T-helper 2 cell treated with Interferon-gamma antibody and Interleukin-4, amounts not matched to agents 5 μg/mL and 100 μg/mL, for 36 hours (primary cell): ENCODE measurements around the gene GNB1L.

Experiments used
- DNase-seq: peaks from one replicate; pipeline ENCODE4 v3.0.0; 2021; ENCODE audit warnings: low spot score
- H3K27ac Mint-ChIP-seq: one replicate; pipeline ENCODE4 v1.8.0; 2021; ENCODE audit warnings: mild to moderate bottlenecking, mixed read lengths
- H3K27me3 Mint-ChIP-seq: one replicate; pipeline ENCODE4 v1.8.0; 2021; ENCODE audit warnings: low read depth, mixed read lengths
- H3K36me3 Mint-ChIP-seq: one replicate; pipeline ENCODE4 v1.8.0; 2021; ENCODE audit warnings: low read depth, mixed read lengths
- H3K4me1 Mint-ChIP-seq: one replicate; pipeline ENCODE4 v1.8.0; 2021; ENCODE audit warnings: low read depth, mixed read lengths
- H3K4me3 Mint-ChIP-seq: one replicate; pipeline ENCODE4 v1.8.0; 2022; ENCODE audit warnings: mild to moderate bottlenecking, moderate library complexity, mixed read lengths
- H3K9me3 Mint-ChIP-seq: one replicate; pipeline ENCODE4 v1.8.0; 2021; ENCODE audit warnings: mixed read lengths

Gene GNB1L

GRCh38 chr22:19875531-19876313, 21.0 kb upstream of the GNB1L start:
- DNase-seq = no peak
- H3K36me3 Mint-ChIP-seq = no peaks in the 10 kb centered on the region
- H3K9me3 Mint-ChIP-seq = no peaks in the 10 kb centered on the region
- H3K27me3 Mint-ChIP-seq = no peaks in the 10 kb centered on the region
- H3K4me1 Mint-ChIP-seq = peaks cover 3% of the 10 kb centered on the region
- no peak overlapping the region for H3K4me3 Mint-ChIP-seq
- no peak overlapping the region for H3K27ac Mint-ChIP-seq

GRCh38 chr22:19875061-19875530, 20.4 kb upstream of the GNB1L start:
- H3K27ac Mint-ChIP-seq = no peak overlapping the region
- H3K4me3 Mint-ChIP-seq = no peak overlapping the region
- H3K9me3 Mint-ChIP-seq = no peaks in the 10 kb centered on the region
- H3K36me3 Mint-ChIP-seq = no peaks in the 10 kb centered on the region
- H3K27me3 Mint-ChIP-seq = no peaks in the 10 kb centered on the region
- peaks cover 3% of the 10 kb centered on the region for H3K4me1 Mint-ChIP-seq
- no peak for DNase-seq

- no peak overlapping the region for H3K27ac Mint-ChIP-seq
- no peak for DNase-seq
- H3K4me1 Mint-ChIP-seq = peaks cover 3% of the 10 kb centered on the region
- no peaks in the 10 kb centered on the region for H3K9me3 Mint-ChIP-seq
- H3K36me3 Mint-ChIP-seq = no peaks in the 10 kb centered on the region
- H3K4me3 Mint-ChIP-seq = no peak overlapping the region
- H3K27me3 Mint-ChIP-seq = no peaks in the 10 kb centered on the region
Observed at GRCh38 chr22:19874307-19875060, 19.8 kb upstream of the GNB1L start.

- no peaks in the 10 kb centered on the region for H3K27me3 Mint-ChIP-seq
- no peak for DNase-seq
- H3K9me3 Mint-ChIP-seq = no peaks in the 10 kb centered on the region
- no peaks in the 10 kb centered on the region for H3K36me3 Mint-ChIP-seq
- no peak overlapping the region for H3K27ac Mint-ChIP-seq
- no peak overlapping the region for H3K4me3 Mint-ChIP-seq
- H3K4me1 Mint-ChIP-seq = peaks cover 3% of the 10 kb centered on the region
Observed at GRCh38 chr22:19873960-19874306, 19.3 kb upstream of the GNB1L start.

GRCh38 chr22:19873138-19873959, 18.7 kb upstream of the GNB1L start:
- DNase-seq = no peak
- peaks cover 3% of the 10 kb centered on the region for H3K4me1 Mint-ChIP-seq
- H3K27me3 Mint-ChIP-seq = no peaks in the 10 kb centered on the region
- H3K36me3 Mint-ChIP-seq = no peaks in the 10 kb centered on the region
- H3K9me3 Mint-ChIP-seq = no peaks in the 10 kb centered on the region
- no peak overlapping the region for H3K4me3 Mint-ChIP-seq
- no peak overlapping the region for H3K27ac Mint-ChIP-seq

- Mint-ChIP-seq H3K27me3 (no peaks in the 10 kb centered on the region), H3K4me1 (peaks cover 3% of the 10 kb centered on the region), H3K36me3 (no peaks in the 10 kb centered on the region), H3K27ac (no peak overlapping the region), H3K9me3 (no peaks in the 10 kb centered on the region), H3K4me3 (no peak overlapping the region)
- no peak for DNase-seq
Observed at GRCh38 chr22:19872779-19873137, 18.1 kb upstream of the GNB1L start.

- no peaks in the 10 kb centered on the region for H3K36me3 Mint-ChIP-seq
- no peak overlapping the region for H3K4me3 Mint-ChIP-seq
- no peaks in the 10 kb centered on the region for H3K9me3 Mint-ChIP-seq
- H3K4me1 Mint-ChIP-seq = peaks cover 3% of the 10 kb centered on the region
- H3K27ac Mint-ChIP-seq = no peak overlapping the region
- no peaks in the 10 kb centered on the region for H3K27me3 Mint-ChIP-seq
- no peak for DNase-seq
Observed at GRCh38 chr22:19871845-19872778, 17.4 kb upstream of the GNB1L start.

- Mint-ChIP-seq H3K4me3 (no peak overlapping the region), H3K27me3 (no peaks in the 10 kb centered on the region), H3K36me3 (no peaks in the 10 kb centered on the region), H3K4me1 (peaks cover 3% of the 10 kb centered on the region), H3K9me3 (no peaks in the 10 kb centered on the region), H3K27ac (no peak overlapping the region)
- no peak for DNase-seq
Observed at GRCh38 chr22:19871023-19871844, 16.6 kb upstream of the GNB1L start.

- no peaks in the 10 kb centered on the region for H3K9me3 Mint-ChIP-seq
- H3K27me3 Mint-ChIP-seq = no peaks in the 10 kb centered on the region
- H3K4me1 Mint-ChIP-seq = peaks cover 3% of the 10 kb centered on the region
- no peak overlapping the region for H3K27ac Mint-ChIP-seq
- H3K4me3 Mint-ChIP-seq = no peak overlapping the region
- no peaks in the 10 kb centered on the region for H3K36me3 Mint-ChIP-seq
- DNase-seq = no peak
Observed at GRCh38 chr22:19870153-19871022, 15.7 kb upstream of the GNB1L start.

- Mint-ChIP-seq H3K36me3 (no peaks in the 10 kb centered on the region), H3K27ac (no peak overlapping the region), H3K4me3 (no peak overlapping the region), H3K4me1 (peaks cover 3% of the 10 kb centered on the region), H3K9me3 (no peaks in the 10 kb centered on the region), H3K27me3 (no peaks in the 10 kb centered on the region)
- DNase-seq = no peak
Observed at GRCh38 chr22:19869497-19870152, 15.0 kb upstream of the GNB1L start.

- H3K9me3 Mint-ChIP-seq = no peaks in the 10 kb centered on the region
- no peaks in the 10 kb centered on the region for H3K4me1 Mint-ChIP-seq
- H3K36me3 Mint-ChIP-seq = no peaks in the 10 kb centered on the region
- no peak overlapping the region for H3K4me3 Mint-ChIP-seq
- DNase-seq = no peak
- H3K27me3 Mint-ChIP-seq = no peaks in the 10 kb centered on the region
- no peak overlapping the region for H3K27ac Mint-ChIP-seq
Observed at GRCh38 chr22:19868773-19869471, 14.2 kb upstream of the GNB1L start.
